Forelimb muscle (tissue), 1 donor: ENCODE results near the gene MYL6B. TPM values are rescaled to one million over a fixed set of nuclear protein-coding genes. Genes with fewer than 3 reads are reported as not detected.
"Not testable (repeated sequence)": the region's sequence is repeated elsewhere in the genome, so short reads cannot be mapped to it uniquely, and the experiment has no call there.

Source experiments
- DNase-seq: peaks from one replicate; pipeline ENCODE4 v3.0.0-alpha.2; 2013; ENCODE audit warnings: low read depth
- polyA plus RNA-seq: library from polyadenylated mRNA; unstranded; fragments of 120-200 nt; gene quantifications from one replicate; pipeline ENCODE4 v1.2.1, GENCODE V29; 2013; ENCODE audit not compliant: insufficient read length

MYL6B gene
- polyA plus RNA-seq, result 905 TPM

GRCh38 chr12:56152132-56152755 lies at the start of gene MYL6B:
Gene MYL6B, plus strand, starts transcription at chr12:56152587. Its CDS starts 1,332 bp downstream, at chr12:56153919.
- peak; percentile 81 for DNase-seq

- DNase-seq, result no peak
These were observed 49.7 kb upstream of the MYL6B start for GRCh38 chr12:56102683-56103065.

GRCh38 chr12:56103066-56103711 lies 49.2 kb upstream of the MYL6B start:
- DNase-seq, result no peak

GRCh38 chr12:56103823-56104108 lies 48.6 kb upstream of the MYL6B start:
- no peak for DNase-seq

- peak; percentile 94 for DNase-seq
These were observed 48.1 kb upstream of the MYL6B start, which contains the start of gene PA2G4 for GRCh38 chr12:56104109-56104814. Gene PA2G4, plus strand, starts transcription at chr12:56104559. Its CDS starts 179 bp downstream, at chr12:56104738.

- DNase-seq, result no peak
These were observed 47.4 kb upstream of the MYL6B start for GRCh38 chr12:56104815-56105608.

- DNase-seq, result no peak
These were observed 46.8 kb upstream of the MYL6B start for GRCh38 chr12:56105609-56105902.

- DNase-seq, result no peak
These were observed 45.1 kb upstream of the MYL6B start for GRCh38 chr12:56107242-56107641.

GRCh38 chr12:56110571-56110970 lies 41.8 kb upstream of the MYL6B start:
- DNase-seq, result no peak

GRCh38 chr12:56114084-56114483 lies 38.3 kb upstream of the MYL6B start:
- DNase-seq, result no peak

GRCh38 chr12:56115329-56115728 lies 37.1 kb upstream of the MYL6B start:
- no peak for DNase-seq

GRCh38 chr12:56116267-56117081 lies 35.9 kb upstream of the MYL6B start, which contains the start of gene RPL41:
Gene RPL41, plus strand, starts transcription at chr12:56116633.
- DNase-seq, result peak; percentile 90

GRCh38 chr12:56117082-56117706 lies 35.2 kb upstream of the MYL6B start:
- DNase-seq, result not testable (repeated sequence)

- peak; percentile 99 for DNase-seq
These were observed 34.4 kb upstream of the MYL6B start, which contains the start of gene ZC3H10 for GRCh38 chr12:56117778-56118687. Gene ZC3H10, plus strand, starts transcription at chr12:56118266. Its CDS starts 2,297 bp downstream, at chr12:56120563.

GRCh38 chr12:56118688-56119357 lies 33.6 kb upstream of the MYL6B start:
- no peak for DNase-seq

GRCh38 chr12:56119361-56119796 lies 33.0 kb upstream of the MYL6B start:
- DNase-seq, result no peak

- no peak for DNase-seq
These were observed 32.1 kb upstream of the MYL6B start for GRCh38 chr12:56120158-56120846.

- no peak for DNase-seq
These were observed 31.1 kb upstream of the MYL6B start for GRCh38 chr12:56121204-56121870.
